Astrocyte of the cerebellum (primary cell): ENCODE measurements around the gene NEK11.

Experiments used
- DNase-seq: peaks from one replicate; pipeline ENCODE4 v3.0.0-alpha.2; 2011; ENCODE audit warnings: low read depth
- H3K4me3 ChIP-seq: 2 replicates; pipeline ENCODE4 v1.5.1; 2011; ENCODE audit warnings: mild to moderate bottlenecking, low read depth, low read length, moderate library complexity
- in situ Hi-C: cut with HindIII; loops from 2 replicates; pipeline ENCODE4 v1.10.0; 2017; ENCODE audit warnings: low sequenced_read_pairs
- TF ChIP-seq, protein P1 (sequence below): IDR thresholded peaks from 2 replicates; pipeline ENCODE4 v1.5.1; 2012; ENCODE audit warnings: low read length, low read depth, moderate library complexity, mild to moderate bottlenecking; ENCODE audit errors: missing control alignments

Gene NEK11, protein sequence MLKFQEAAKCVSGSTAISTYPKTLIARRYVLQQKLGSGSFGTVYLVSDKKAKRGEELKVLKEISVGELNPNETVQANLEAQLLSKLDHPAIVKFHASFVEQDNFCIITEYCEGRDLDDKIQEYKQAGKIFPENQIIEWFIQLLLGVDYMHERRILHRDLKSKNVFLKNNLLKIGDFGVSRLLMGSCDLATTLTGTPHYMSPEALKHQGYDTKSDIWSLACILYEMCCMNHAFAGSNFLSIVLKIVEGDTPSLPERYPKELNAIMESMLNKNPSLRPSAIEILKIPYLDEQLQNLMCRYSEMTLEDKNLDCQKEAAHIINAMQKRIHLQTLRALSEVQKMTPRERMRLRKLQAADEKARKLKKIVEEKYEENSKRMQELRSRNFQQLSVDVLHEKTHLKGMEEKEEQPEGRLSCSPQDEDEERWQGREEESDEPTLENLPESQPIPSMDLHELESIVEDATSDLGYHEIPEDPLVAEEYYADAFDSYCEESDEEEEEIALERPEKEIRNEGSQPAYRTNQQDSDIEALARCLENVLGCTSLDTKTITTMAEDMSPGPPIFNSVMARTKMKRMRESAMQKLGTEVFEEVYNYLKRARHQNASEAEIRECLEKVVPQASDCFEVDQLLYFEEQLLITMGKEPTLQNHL

DNA sequence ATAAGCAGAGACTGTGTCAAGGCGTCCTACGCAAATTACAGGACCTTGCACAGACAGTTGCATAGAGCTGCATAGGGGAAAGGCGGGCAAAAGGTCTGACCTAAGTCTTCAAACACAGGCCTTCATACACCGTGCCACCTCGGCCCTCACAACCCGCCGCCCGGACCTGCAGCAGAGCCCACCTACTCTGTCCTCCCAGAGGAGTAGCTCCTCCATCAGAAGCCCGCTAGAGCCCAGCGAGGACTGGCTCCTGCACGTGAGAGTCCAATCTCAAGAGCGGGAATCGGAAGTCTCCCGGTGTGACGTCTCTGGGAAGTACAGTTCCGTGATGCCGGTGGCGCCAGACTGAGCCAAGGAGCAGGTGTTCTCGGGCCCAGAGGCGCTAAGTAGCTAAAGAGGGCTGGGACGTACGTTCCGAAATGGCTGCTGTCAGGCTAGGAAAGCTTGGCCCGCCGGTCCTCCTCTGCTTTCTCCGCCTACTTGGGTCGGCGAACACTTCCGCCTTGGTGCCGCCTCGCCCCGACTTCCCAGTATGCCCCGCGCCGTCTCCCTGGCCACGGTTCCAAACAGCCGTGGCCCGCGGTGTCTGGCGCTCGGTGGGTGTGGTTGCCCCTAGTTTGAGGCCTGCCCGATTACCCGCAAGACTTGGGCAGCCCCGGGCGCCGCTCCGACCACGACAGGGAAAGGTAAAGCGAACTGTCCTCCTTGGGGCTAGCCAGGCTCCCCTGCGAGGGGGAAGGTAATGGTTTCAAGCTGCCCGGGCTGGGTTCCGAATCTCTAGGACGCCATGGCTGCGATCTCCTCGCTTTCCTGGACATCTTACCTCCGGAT lies at the start of gene NEK11, which contains the start of gene ASTE1:
Gene NEK11, plus strand, starts transcription at position 557 of the 831 bp plus-strand sequence. CDS start 2,832 bp downstream, outside the sequence.
Gene ASTE1, minus strand, starts transcription at position 505 of the 831 bp plus-strand sequence. CDS start 1,519 bp downstream, outside the sequence.
- no peak for DNase-seq
- H3K4me3 ChIP-seq = peak within 1 kb of the TSS; percentile 74
- in situ Hi-C loops = no loop called here
- TF ChIP-seq, protein P1, sequence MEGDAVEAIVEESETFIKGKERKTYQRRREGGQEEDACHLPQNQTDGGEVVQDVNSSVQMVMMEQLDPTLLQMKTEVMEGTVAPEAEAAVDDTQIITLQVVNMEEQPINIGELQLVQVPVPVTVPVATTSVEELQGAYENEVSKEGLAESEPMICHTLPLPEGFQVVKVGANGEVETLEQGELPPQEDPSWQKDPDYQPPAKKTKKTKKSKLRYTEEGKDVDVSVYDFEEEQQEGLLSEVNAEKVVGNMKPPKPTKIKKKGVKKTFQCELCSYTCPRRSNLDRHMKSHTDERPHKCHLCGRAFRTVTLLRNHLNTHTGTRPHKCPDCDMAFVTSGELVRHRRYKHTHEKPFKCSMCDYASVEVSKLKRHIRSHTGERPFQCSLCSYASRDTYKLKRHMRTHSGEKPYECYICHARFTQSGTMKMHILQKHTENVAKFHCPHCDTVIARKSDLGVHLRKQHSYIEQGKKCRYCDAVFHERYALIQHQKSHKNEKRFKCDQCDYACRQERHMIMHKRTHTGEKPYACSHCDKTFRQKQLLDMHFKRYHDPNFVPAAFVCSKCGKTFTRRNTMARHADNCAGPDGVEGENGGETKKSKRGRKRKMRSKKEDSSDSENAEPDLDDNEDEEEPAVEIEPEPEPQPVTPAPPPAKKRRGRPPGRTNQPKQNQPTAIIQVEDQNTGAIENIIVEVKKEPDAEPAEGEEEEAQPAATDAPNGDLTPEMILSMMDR = no peak

DNA sequence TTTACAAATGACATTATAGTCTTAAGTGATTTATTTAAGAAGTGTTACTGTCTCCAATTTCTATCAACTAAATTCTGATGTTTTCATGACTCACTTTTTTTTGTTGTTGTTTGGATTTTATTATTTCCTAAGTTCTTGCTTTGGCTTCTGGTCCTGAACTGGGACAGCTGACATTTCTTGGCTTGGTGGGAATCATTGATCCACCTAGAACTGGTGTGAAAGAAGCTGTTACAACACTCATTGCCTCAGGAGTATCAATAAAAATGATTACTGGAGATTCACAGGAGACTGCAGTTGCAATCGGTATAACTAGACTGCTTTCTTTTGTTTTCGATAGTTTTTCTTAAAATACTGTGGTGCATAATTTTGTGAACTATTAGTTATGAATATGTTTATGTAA lies 47.6 kb upstream of the NEK11 start:
- DNase-seq = no peak
- in situ Hi-C loops = no loop called here
- no peak overlapping the region for H3K4me3 ChIP-seq
- TF ChIP-seq, protein P1 = no peak

DNA sequence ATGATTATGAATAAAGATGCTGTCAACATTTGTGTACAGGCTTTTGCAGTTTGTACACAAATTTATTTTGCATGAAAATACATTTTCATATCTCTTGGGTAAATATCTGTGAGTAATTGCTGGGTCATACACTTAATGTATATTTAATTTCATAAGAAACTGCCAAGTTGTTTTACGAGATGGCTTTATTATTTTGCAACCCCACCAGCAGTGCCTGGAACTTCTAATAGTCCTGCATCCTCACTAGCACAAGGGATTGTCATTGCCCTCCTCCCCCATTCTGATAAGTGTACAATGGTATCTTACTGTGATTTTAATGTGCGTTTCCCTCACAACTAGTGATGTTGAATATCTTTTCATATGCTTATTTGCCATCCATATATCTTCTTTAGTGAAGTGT lies 45.2 kb upstream of the NEK11 start:
- no peak overlapping the region for H3K4me3 ChIP-seq
- no peak for DNase-seq
- in situ Hi-C loops = no loop called here

DNA sequence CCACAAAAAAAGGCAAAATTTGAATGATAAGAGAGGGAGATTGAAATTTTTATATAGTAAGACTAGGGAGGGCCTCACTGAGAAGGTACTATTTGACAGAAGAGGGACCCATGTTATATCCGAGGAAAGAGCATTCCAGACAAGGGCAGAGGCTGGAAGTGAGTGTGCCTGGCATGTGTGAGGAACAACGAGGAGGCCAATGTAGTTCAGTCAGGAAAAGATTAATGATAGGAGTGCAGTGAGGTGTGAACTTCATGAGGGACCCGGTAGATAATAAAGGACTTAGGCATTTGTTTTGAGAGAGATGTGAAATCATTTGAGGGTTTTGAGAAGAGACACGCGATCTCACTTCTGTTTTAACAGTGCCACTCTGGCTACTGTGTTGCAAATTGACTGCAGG lies 36.4 kb upstream of the NEK11 start:
- no peak overlapping the region for H3K4me3 ChIP-seq
- TF ChIP-seq, protein P1 = no peak
- DNase-seq = no peak
- in situ Hi-C loops = no loop called here

More for the DNA sequence above, 45.2 kb upstream of the NEK11 start:
- TF ChIP-seq, protein P1 = no peak

DNA sequence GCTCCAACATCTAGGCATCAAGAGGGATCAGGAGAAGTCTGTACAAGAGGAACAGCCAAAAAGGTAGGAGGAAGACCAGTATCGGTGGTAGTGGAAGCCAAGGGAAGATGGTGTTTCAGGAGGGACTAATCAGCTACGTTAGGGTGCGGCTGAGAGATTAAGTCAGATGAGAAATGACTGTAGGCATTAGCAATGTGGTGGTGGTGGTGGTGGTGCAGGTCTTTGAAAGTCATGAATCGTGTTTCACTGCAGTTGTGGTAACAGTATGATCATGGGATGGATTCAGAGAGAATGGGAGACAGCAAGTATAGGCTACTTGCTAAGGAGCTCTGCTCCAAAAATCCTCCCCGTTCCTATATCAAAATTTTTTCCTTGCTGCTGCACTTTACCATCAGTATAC lies 35.6 kb upstream of the NEK11 start:
- H3K4me3 ChIP-seq = no peak overlapping the region
- in situ Hi-C loops = no loop called here
- no peak for DNase-seq
- TF ChIP-seq, protein P1 = no peak

DNA sequence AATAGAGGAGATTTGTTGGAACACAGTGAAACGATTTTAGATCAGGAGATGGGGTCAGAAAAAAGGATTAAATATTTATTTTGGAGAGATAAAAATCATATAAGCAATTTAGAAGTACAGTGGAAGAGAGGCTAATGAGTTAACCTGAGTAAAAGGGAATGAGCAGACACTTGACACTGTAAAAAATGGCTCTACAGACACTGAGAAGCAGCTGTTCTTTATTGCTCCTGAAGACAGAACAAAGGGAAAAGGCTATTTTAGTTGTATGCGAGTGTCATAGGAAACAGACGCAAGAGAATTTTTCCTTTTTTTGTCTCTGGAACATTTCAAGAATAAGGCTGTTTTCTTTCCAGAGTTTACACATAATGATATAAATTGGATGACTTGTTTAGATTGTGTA lies 34.3 kb upstream of the NEK11 start:
- TF ChIP-seq, protein P1 = no peak
- in situ Hi-C loops = no loop called here
- no peak overlapping the region for H3K4me3 ChIP-seq
- DNase-seq = no peak
